GM12865 (cell line): ENCODE measurements around the gene TP73.

ENCODE experiments used
- DNase-seq: peaks from one replicate; pipeline ENCODE4 v3.0.0; 2010; ENCODE audit warnings: low read depth
- H3K4me3 ChIP-seq: 2 replicates; pipeline ENCODE4 v1.5.1; 2011; ENCODE audit warnings: mild to moderate bottlenecking, low read depth, low read length, control low read depth
- CTCF ChIP-seq: IDR thresholded peaks from 2 replicates; pipeline ENCODE4 v1.5.1; 2011; ENCODE audit warnings: low read length, control low read depth, low read depth, inconsistent platforms; ENCODE audit not compliant: insufficient read depth; ENCODE audit errors: missing control alignments

The TP73 gene

DNA sequence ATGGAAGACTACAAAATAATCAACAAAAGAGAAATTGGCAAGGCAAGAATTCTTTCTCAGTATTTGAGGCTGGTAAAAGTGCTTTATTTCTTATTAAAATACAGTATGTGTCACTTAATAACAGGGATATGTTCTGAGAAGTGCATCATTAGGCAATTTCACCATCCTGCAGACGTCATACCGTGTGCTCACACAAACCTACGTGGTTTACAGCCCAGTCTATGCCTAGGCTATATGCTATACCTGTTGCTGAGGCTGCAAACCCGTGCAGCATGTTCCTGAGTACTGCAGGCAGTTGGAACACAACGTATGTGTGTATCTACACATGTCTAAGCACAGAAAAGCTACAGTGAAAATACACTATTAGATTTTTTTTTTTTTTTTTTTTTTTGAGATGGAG lies 97.2 kb downstream of the TP73 start:
- no peak for TF ChIP-seq CTCF
- no peak for DNase-seq
- H3K4me3 ChIP-seq, result no peak overlapping the region

- H3K4me3 ChIP-seq, result no peak overlapping the region
- no peak for TF ChIP-seq CTCF
- DNase-seq, result no peak
Measured at GRCh38 chr1:3750741-3751140, 98.4 kb downstream of the TP73 start.

- no peak for DNase-seq
- no peak within 1 kb of the TSS for H3K4me3 ChIP-seq
- no peak for TF ChIP-seq CTCF
Measured at GRCh38 chr1:3752400-3752945, 100.2 kb downstream of the TP73 start, which contains the start of gene CCDC27. Gene CCDC27, plus strand, starts transcription at chr1:3752450. Its CDS starts 32 bp downstream, at chr1:3752482.

DNA sequence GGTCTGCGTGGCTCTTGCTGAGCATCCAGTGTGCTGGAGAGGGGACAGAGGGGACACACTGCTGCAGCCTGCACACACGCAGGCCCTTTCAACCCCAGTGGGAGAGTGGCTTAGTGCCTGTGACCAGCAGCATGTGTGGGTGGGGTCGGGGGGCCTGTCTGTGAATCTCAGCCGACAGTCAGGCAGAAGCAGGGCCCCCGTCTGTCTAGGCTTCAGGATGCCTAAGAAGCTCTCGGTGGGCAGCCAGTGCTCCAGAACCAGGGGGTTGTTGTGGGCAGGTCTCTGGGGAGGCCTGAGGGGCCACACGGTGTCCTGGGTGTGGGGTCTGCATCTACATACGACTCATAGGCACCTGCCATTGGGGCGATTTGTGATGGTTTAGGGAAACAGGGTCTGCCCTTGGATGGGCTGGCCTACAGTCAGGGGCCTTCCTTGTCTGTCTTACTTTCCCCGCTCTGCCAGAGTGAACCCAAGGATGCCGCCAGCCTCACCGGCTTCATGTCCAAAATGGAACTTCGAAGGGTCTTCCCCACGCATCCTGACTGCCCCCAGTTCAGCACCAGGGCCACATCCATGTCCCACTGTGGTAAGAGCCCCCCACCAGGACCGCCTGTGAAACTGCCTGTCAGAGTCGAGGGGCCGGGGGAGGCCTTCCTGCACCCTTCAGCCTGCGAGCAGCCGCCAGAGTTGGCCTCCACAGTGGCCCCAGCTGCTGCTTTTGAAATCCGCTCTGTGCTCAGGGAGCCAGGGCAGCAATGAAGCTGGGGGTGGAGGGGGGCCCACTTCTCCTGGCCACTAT lies 101.5 kb downstream of the TP73 start:
- no peak for DNase-seq
- no peak overlapping the region for H3K4me3 ChIP-seq
- TF ChIP-seq CTCF, result no peak

- H3K4me3 ChIP-seq, result no peak overlapping the region
- TF ChIP-seq CTCF, result no peak
- DNase-seq, result no peak
Measured at GRCh38 chr1:3756394-3756793, 104.1 kb downstream of the TP73 start.

GRCh38 chr1:3759164-3759563 lies 106.8 kb downstream of the TP73 start:
- DNase-seq, result no peak
- no peak overlapping the region for H3K4me3 ChIP-seq
- no peak for TF ChIP-seq CTCF

GRCh38 chr1:3759796-3760195 lies 107.5 kb downstream of the TP73 start:
- H3K4me3 ChIP-seq, result no peak overlapping the region
- DNase-seq, result no peak
- TF ChIP-seq CTCF, result no peak
